ENCODE data around the gene KRTAP5-5. TPM values are rescaled to one million over a fixed set of nuclear protein-coding genes. Genes with fewer than 3 reads are reported as not detected.

KRTAP5-5 gene
- polyA plus RNA-seq, 1 donor from 2014 or later, result not detected

- Histone ChIP-seq H3K36me3 (ENCODE audit: insufficient read depth, low read length) (no peaks in the 10 kb centered on the region), H3K9me2 (ENCODE audit: insufficient read depth, low read length) (no peaks in the 10 kb centered on the region), H3K27me3 (ENCODE audit: insufficient read depth, low read depth, low read length) (no peaks in the 10 kb centered on the region), H3K4me2 (ENCODE audit: low read length) (no peak overlapping the region), H3F3A (ENCODE audit: insufficient read depth, low read length, poor library complexity, severe bottlenecking) (no peaks in the 10 kb centered on the region), H2AFZ (ENCODE audit: low read depth, low read length) (no peak overlapping the region), H3K79me2 (replicated peaks; ENCODE audit: insufficient read depth, low read length) (no peaks in the 10 kb centered on the region), H3K9ac (ENCODE audit: low read length) (no peak overlapping the region), H3K27ac (ENCODE audit: low read length) (no peak overlapping the region), H4K20me1 (ENCODE audit: insufficient read depth) (no peaks in the 10 kb centered on the region), H3K4me3 (ENCODE audit: low read length) (no peak overlapping the region), H3K9me3 (ENCODE audit: low read length) (no peaks in the 10 kb centered on the region)
- no peak for TF ChIP-seq TAF1 (IDR thresholded peaks at IDR 0.05; ENCODE audit: low read depth)
- TF ChIP-seq SMC3 (conservative IDR thresholded peaks at IDR 0.05; ENCODE audit: poor library complexity), result no peak
- no peak for TF ChIP-seq RAD21 (conservative IDR thresholded peaks at IDR 0.05)
- no peak for TF ChIP-seq EP300 (conservative IDR thresholded peaks at IDR 0.05; ENCODE audit: poor library complexity, severe bottlenecking)
- TF ChIP-seq MXI1 (conservative IDR thresholded peaks at IDR 0.05; ENCODE audit: poor library complexity, severe bottlenecking), result no peak
- TF ChIP-seq EZH2 (IDR thresholded peaks at IDR 0.05; ENCODE audit: borderline replicate concordance, insufficient read depth, low read length, poor library complexity, severe bottlenecking), result no peak
- TF ChIP-seq POLR2AphosphoS5 (IDR thresholded peaks at IDR 0.05), result no peak
- TF ChIP-seq CTCF (IDR thresholded peaks at IDR 0.05; ENCODE audit: poor library complexity, severe bottlenecking), result no peak
- TF ChIP-seq REST (IDR thresholded peaks at IDR 0.05; ENCODE audit: borderline replicate concordance), result no peak
Measured at GRCh38 chr11:1619449-1619848, 10.1 kb upstream of the KRTAP5-5 start.

- Histone ChIP-seq H3F3A (ENCODE audit: insufficient read depth, low read length, poor library complexity, severe bottlenecking) (no peaks in the 10 kb centered on the region), H4K20me1 (ENCODE audit: insufficient read depth) (no peaks in the 10 kb centered on the region)
Measured at GRCh38 chr11:1622086-1622485, 7.5 kb upstream of the KRTAP5-5 start, which contains the start of gene KRTAP5-4. KRTAP5-4 (minus strand) TSS chr11:1622138; CDS start chr11:1622093, 45 bp downstream.

More at GRCh38 chr11:1622086-1622485, 7.5 kb upstream of the KRTAP5-5 start, which contains the start of gene KRTAP5-4:
- no peaks in the 10 kb centered on the region for H3K36me3 ChIP-seq (ENCODE audit: insufficient read depth, low read length)
- H3K9ac ChIP-seq (ENCODE audit: low read length), result no peak within 1 kb of the TSS
- TF ChIP-seq RAD21 (conservative IDR thresholded peaks at IDR 0.05), result no peak
- no peak for TF ChIP-seq EP300 (conservative IDR thresholded peaks at IDR 0.05; ENCODE audit: poor library complexity, severe bottlenecking)
- H3K79me2 ChIP-seq (replicated peaks; ENCODE audit: insufficient read depth, low read length), result no peaks in the 10 kb centered on the region
- H3K4me3 ChIP-seq (ENCODE audit: low read length), result no peak within 1 kb of the TSS
- H2AFZ ChIP-seq (ENCODE audit: low read depth, low read length), result no peak within 1 kb of the TSS
- no peaks in the 10 kb centered on the region for H3K9me3 ChIP-seq (ENCODE audit: low read length)
- H3K27me3 ChIP-seq (ENCODE audit: insufficient read depth, low read depth, low read length), result no peaks in the 10 kb centered on the region
- no peak within 1 kb of the TSS for H3K4me2 ChIP-seq (ENCODE audit: low read length)
- H3K27ac ChIP-seq (ENCODE audit: low read length), result no peak within 1 kb of the TSS
- no peaks in the 10 kb centered on the region for H3K9me2 ChIP-seq (ENCODE audit: insufficient read depth, low read length)
